IPS-20b (cell line): ENCODE results near the gene KCNE5.
"Not testable (repeated sequence)": the region's sequence is repeated elsewhere in the genome, so short reads cannot be mapped to it uniquely, and the experiment has no call there.

Source experiments
- H3K27ac ChIP-seq: one replicate; pipeline ENCODE4 v1.5.1; 2013; ENCODE audit warnings: low read length
- H3K27me3 ChIP-seq: 2 replicates; pipeline ENCODE4 v1.6.1; 2013; ENCODE audit warnings: mild to moderate bottlenecking, low read length, inconsistent platforms; ENCODE audit not compliant: insufficient read depth
- H3K36me3 ChIP-seq: 2 replicates; pipeline ENCODE4 v1.6.1; 2013; ENCODE audit warnings: low read depth, mild to moderate bottlenecking, inconsistent platforms, low read length, moderate library complexity; ENCODE audit not compliant: insufficient read depth
- H3K4me1 ChIP-seq: 2 replicates; pipeline ENCODE4 v1.6.1; 2013; ENCODE audit warnings: mild to moderate bottlenecking, control low read depth, inconsistent platforms, low read length, moderate library complexity; ENCODE audit not compliant: insufficient read depth
- H3K4me3 ChIP-seq: 2 replicates; pipeline ENCODE4 v1.5.1; 2013; ENCODE audit warnings: mild to moderate bottlenecking, low read length, inconsistent platforms
- H3K9ac ChIP-seq: 2 replicates; pipeline ENCODE4 v1.6.1; 2013; ENCODE audit warnings: low read depth, mild to moderate bottlenecking, inconsistent platforms, low read length, moderate library complexity
- H3K9me3 ChIP-seq: 2 replicates; pipeline ENCODE4 v1.6.1; 2013; ENCODE audit warnings: mild to moderate bottlenecking, low read depth, low read length, inconsistent platforms; ENCODE audit not compliant: insufficient read depth

Gene KCNE5

GRCh38 chrX:109624641-109625616 is at the start of gene KCNE5:
Gene KCNE5, minus strand, starts transcription at chrX:109625172. Its CDS starts 152 bp downstream, at chrX:109625020.
- no peaks in the 10 kb centered on the region for H3K36me3 ChIP-seq
- peaks cover 17% of the 10 kb centered on the region; the same call in 1 of the 2 replicates for H3K27me3 ChIP-seq
- H3K4me3 ChIP-seq, result peak within 1 kb of the TSS; percentile 51; the same call in 1 of the 2 replicates
- H3K9ac ChIP-seq, result no peak within 1 kb of the TSS
- H3K4me1 ChIP-seq, result no peaks in the 10 kb centered on the region
- H3K27ac ChIP-seq, result no peak within 1 kb of the TSS
- no peaks in the 10 kb centered on the region for H3K9me3 ChIP-seq

- Histone ChIP-seq H3K27ac (no peak overlapping the region), H3K4me3 (no peak overlapping the region), H3K9ac (no peak overlapping the region), H3K27me3 (no peaks in the 10 kb centered on the region), H3K9me3 (no peaks in the 10 kb centered on the region), H3K4me1 (no peaks in the 10 kb centered on the region), H3K36me3 (peaks cover 51% of the 10 kb centered on the region; the same call in 1 of the 2 replicates)
Measured at GRCh38 chrX:109672239-109672638, 47.3 kb upstream of the KCNE5 start.

- not testable (repeated sequence) for H3K9me3 ChIP-seq, H3K27ac ChIP-seq, H3K27me3 ChIP-seq, H3K9ac ChIP-seq, H3K4me3 ChIP-seq, H3K4me1 ChIP-seq
- H3K36me3 ChIP-seq, result peaks cover 48% of the 10 kb centered on the region; the same call in 1 of the 2 replicates
Measured at GRCh38 chrX:109671170-109671569, 46.2 kb upstream of the KCNE5 start.

- Histone ChIP-seq H3K4me1 (no peaks in the 10 kb centered on the region), H3K4me3 (no peak overlapping the region), H3K9me3 (no peaks in the 10 kb centered on the region), H3K27ac (no peak overlapping the region), H3K27me3 (no peaks in the 10 kb centered on the region), H3K9ac (no peak overlapping the region), H3K36me3 (peaks cover 37% of the 10 kb centered on the region)
Measured at GRCh38 chrX:109667986-109668385, 43.0 kb upstream of the KCNE5 start.

- Histone ChIP-seq H3K27me3 (no peaks in the 10 kb centered on the region), H3K36me3 (peaks cover 49% of the 10 kb centered on the region), H3K4me3 (no peak overlapping the region), H3K9me3 (no peaks in the 10 kb centered on the region), H3K4me1 (no peaks in the 10 kb centered on the region), H3K27ac (no peak overlapping the region), H3K9ac (no peak overlapping the region)
Measured at GRCh38 chrX:109660435-109661143, 35.6 kb upstream of the KCNE5 start.

GRCh38 chrX:109658391-109658790 is 33.4 kb upstream of the KCNE5 start:
- Histone ChIP-seq H3K27ac (no peak overlapping the region), H3K9ac (no peak overlapping the region), H3K4me3 (no peak overlapping the region), H3K36me3 (peaks cover 38% of the 10 kb centered on the region; the same call in 1 of the 2 replicates), H3K4me1 (no peaks in the 10 kb centered on the region), H3K27me3 (no peaks in the 10 kb centered on the region), H3K9me3 (no peaks in the 10 kb centered on the region)

GRCh38 chrX:109657364-109657763 is 32.4 kb upstream of the KCNE5 start:
- H3K9ac ChIP-seq, H3K4me1 ChIP-seq, H3K27ac ChIP-seq, H3K27me3 ChIP-seq, H3K9me3 ChIP-seq, H3K4me3 ChIP-seq: not testable (repeated sequence)
- H3K36me3 ChIP-seq, result peaks cover 29% of the 10 kb centered on the region; the same call in 1 of the 2 replicates

GRCh38 chrX:109656774-109657173 is 31.8 kb upstream of the KCNE5 start:
- Histone ChIP-seq H3K27me3 (no peaks in the 10 kb centered on the region), H3K9me3 (no peaks in the 10 kb centered on the region), H3K4me1 (no peaks in the 10 kb centered on the region), H3K27ac (no peak overlapping the region), H3K4me3 (no peak overlapping the region), H3K9ac (no peak overlapping the region), H3K36me3 (peaks cover 23% of the 10 kb centered on the region; the same call in 1 of the 2 replicates)

- H3K9ac ChIP-seq, result no peak overlapping the region
- no peaks in the 10 kb centered on the region for H3K4me1 ChIP-seq
- H3K36me3 ChIP-seq, result peaks cover 16% of the 10 kb centered on the region; the same call in 1 of the 2 replicates
- H3K4me3 ChIP-seq, result no peak overlapping the region
- H3K9me3 ChIP-seq, result no peaks in the 10 kb centered on the region
- no peaks in the 10 kb centered on the region for H3K27me3 ChIP-seq
- no peak overlapping the region for H3K27ac ChIP-seq
Measured at GRCh38 chrX:109655502-109656201, 30.7 kb upstream of the KCNE5 start.

GRCh38 chrX:109654516-109655109 is 29.6 kb upstream of the KCNE5 start:
- H3K27ac ChIP-seq, result no peak overlapping the region

GRCh38 chrX:109644671-109645070 is 19.7 kb upstream of the KCNE5 start:
- H3K27me3 ChIP-seq, H3K4me3 ChIP-seq: not testable (repeated sequence)

More at GRCh38 chrX:109654516-109655109, 29.6 kb upstream of the KCNE5 start:
- Histone ChIP-seq H3K9me3 (no peaks in the 10 kb centered on the region), H3K27me3 (no peaks in the 10 kb centered on the region), H3K4me1 (no peaks in the 10 kb centered on the region), H3K4me3 (no peak overlapping the region), H3K9ac (no peak overlapping the region), H3K36me3 (peaks cover 11% of the 10 kb centered on the region; the same call in 1 of the 2 replicates)

More at GRCh38 chrX:109644671-109645070, 19.7 kb upstream of the KCNE5 start:
- H3K36me3 ChIP-seq, H3K9ac ChIP-seq, H3K27ac ChIP-seq, H3K4me1 ChIP-seq, H3K9me3 ChIP-seq: not testable (repeated sequence)
